Activated CD8-positive, alpha-beta memory T cell treated with anti-CD3 and anti-CD28 coated beads, Interleukin-2, amount 10 ng/mL, durations not matched to agents 7 days and 5 days (primary cell): ENCODE measurements around the gene KBTBD13. TPM values are rescaled to one million over a fixed set of nuclear protein-coding genes. Genes with fewer than 3 reads are reported as not detected.

ENCODE experiments used
- ATAC-seq: fragments of 150-1000 bp; cut with Tn5 transposase; one replicate; pipeline ENCODE4 v1.10.0; 2021; ENCODE audit warnings: moderate library complexity
- CTCF ChIA-PET: fragments of 350-600 bp; sonication (Branson Sonifier 250); formaldehyde crosslinking; loops from one replicate; lab custom pipeline; 2021; ENCODE audit warnings: antibody characterized with exemption; lab: Charles Lee
- DNase-seq: peaks from one replicate; pipeline ENCODE4 v3.0.0-alpha.2; 2020
- H3K27ac Mint-ChIP-seq: one replicate; pipeline ENCODE4 v1.8.0; 2021; ENCODE audit warnings: mild to moderate bottlenecking, mixed read lengths
- H3K27me3 Mint-ChIP-seq: one replicate; pipeline ENCODE4 v1.8.0; 2021; ENCODE audit warnings: mixed read lengths
- H3K36me3 Mint-ChIP-seq: one replicate; pipeline ENCODE4 v1.8.0; 2021; ENCODE audit warnings: mild to moderate bottlenecking, mixed read lengths
- H3K4me1 Mint-ChIP-seq: one replicate; pipeline ENCODE4 v1.8.0; 2021; ENCODE audit warnings: mixed read lengths
- H3K4me3 Mint-ChIP-seq: one replicate; pipeline ENCODE4 v1.8.0; 2021; ENCODE audit warnings: mild to moderate bottlenecking, moderate library complexity, mixed read lengths
- H3K9me3 Mint-ChIP-seq: one replicate; pipeline ENCODE4 v1.8.0; 2022; ENCODE audit warnings: low read depth, mixed read lengths
- total RNA-seq, 2 experiments: library from RNA; stranded (reverse); gene quantifications; one replicate each; pipeline ENCODE4 v1.2.3, GENCODE V29; 2021

The KBTBD13 gene
- total RNA-seq: not detected

DNA sequence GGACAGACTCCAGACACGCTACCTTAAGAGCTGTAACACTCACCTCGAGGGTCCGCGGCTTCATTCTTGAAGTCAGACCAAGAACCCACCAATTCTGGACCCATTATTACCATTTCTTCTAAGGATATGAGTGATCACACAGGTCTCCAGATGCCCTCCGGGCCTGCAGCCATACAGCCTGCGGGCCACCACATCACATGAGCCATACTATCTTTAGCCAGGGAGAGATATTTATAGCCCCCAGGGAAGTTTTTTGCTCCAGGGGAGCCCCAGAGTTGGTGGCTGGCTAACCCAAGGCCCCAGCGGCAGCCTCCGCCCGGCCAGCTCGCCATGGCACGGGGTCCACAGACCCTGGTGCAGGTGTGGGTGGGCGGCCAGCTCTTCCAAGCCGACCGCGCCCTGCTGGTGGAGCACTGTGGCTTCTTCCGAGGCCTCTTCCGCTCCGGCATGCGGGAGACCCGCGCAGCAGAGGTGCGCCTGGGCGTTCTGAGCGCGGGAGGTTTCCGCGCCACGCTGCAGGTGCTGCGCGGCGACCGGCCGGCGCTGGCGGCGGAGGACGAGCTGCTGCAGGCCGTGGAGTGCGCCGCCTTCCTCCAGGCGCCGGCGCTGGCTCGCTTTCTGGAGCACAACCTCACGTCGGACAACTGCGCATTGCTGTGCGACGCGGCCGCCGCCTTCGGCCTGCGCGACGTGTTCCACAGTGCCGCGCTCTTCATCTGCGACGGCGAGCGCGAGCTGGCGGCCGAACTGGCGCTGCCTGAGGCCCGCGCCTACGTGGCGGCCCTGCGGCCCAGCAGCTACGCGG, at the start of gene KBTBD13:
KBTBD13 (plus strand) TSS at position 261 of the 805 bp plus-strand sequence; CDS start at position 331, 70 bp downstream.
- Mint-ChIP-seq H3K27me3 (peaks cover 32% of the 10 kb centered on the region), H3K9me3 (no peaks in the 10 kb centered on the region), H3K4me1 (peaks cover 5% of the 10 kb centered on the region), H3K27ac (no peak within 1 kb of the TSS), H3K36me3 (no peaks in the 10 kb centered on the region), H3K4me3 (no peak within 1 kb of the TSS)
- CTCF ChIA-PET: interaction anchor here (0.6 to 3.6 kb wide), 4 partner anchors 7 to 163 kb away, joined by 3 to 17 read pairs (median 6); no protein-coding TSS in a partner anchor
- ATAC-seq (no peak), DNase-seq (no peak)

DNA sequence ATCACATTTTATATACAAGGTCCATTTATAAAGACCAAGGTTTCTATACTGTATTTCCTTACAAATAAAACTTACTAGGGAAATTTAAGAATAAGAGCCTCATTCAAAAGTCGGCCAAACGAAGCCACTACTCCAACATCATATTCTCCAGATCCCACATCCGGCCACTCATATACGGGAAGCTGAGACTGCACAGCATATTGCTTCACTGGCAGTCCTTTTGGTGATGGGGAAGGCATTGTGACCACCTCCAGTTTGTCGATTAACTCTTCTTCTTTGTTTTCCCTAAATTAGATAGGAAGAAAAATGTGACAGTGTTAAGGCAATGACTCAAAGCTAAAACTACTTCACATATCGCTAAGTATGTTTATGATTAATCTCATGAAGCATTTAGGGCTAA, 49.8 kb upstream of the KBTBD13 start:
- H3K27me3 Mint-ChIP-seq: peaks cover 7% of the 10 kb centered on the region
- peaks cover 19% of the 10 kb centered on the region for H3K36me3 Mint-ChIP-seq
- no peak overlapping the region for H3K4me3 Mint-ChIP-seq
- CTCF ChIA-PET: no interaction called here
- ATAC-seq (no peak), DNase-seq (no peak)
- H3K4me1 Mint-ChIP-seq: peaks cover 14% of the 10 kb centered on the region
- H3K9me3 Mint-ChIP-seq: no peaks in the 10 kb centered on the region
- H3K27ac Mint-ChIP-seq: peak overlapping the region; percentile 59

- Mint-ChIP-seq H3K9me3 (no peaks in the 10 kb centered on the region), H3K27me3 (peaks cover 15% of the 10 kb centered on the region), H3K4me3 (peak overlapping the region; percentile 89), H3K36me3 (peaks cover 19% of the 10 kb centered on the region), H3K4me1 (peaks cover 16% of the 10 kb centered on the region), H3K27ac (peak overlapping the region; percentile 79)
- ATAC-seq: no peak
- no peak for DNase-seq
- CTCF ChIA-PET: interaction anchor here (0.9 kb wide), 1 partner anchor 243 kb away, joined by 4 read pairs; no protein-coding TSS in a partner anchor
Observed at GRCh38 chr15:65027593-65027992, 49.0 kb upstream of the KBTBD13 start.

- CTCF ChIA-PET: interaction anchor here (0.9 kb wide), 1 partner anchor 244 kb away, joined by 4 read pairs; no protein-coding TSS in a partner anchor
- Mint-ChIP-seq H3K36me3 (peaks cover 16% of the 10 kb centered on the region), H3K27me3 (peaks cover 20% of the 10 kb centered on the region), H3K4me3 (peak overlapping the region; percentile 89), H3K9me3 (no peaks in the 10 kb centered on the region), H3K4me1 (peaks cover 19% of the 10 kb centered on the region), H3K27ac (peak overlapping the region; percentile 79)
- DNase-seq (no peak), ATAC-seq (no peak)
Observed at GRCh38 chr15:65028338-65028737, 48.2 kb upstream of the KBTBD13 start.

DNA sequence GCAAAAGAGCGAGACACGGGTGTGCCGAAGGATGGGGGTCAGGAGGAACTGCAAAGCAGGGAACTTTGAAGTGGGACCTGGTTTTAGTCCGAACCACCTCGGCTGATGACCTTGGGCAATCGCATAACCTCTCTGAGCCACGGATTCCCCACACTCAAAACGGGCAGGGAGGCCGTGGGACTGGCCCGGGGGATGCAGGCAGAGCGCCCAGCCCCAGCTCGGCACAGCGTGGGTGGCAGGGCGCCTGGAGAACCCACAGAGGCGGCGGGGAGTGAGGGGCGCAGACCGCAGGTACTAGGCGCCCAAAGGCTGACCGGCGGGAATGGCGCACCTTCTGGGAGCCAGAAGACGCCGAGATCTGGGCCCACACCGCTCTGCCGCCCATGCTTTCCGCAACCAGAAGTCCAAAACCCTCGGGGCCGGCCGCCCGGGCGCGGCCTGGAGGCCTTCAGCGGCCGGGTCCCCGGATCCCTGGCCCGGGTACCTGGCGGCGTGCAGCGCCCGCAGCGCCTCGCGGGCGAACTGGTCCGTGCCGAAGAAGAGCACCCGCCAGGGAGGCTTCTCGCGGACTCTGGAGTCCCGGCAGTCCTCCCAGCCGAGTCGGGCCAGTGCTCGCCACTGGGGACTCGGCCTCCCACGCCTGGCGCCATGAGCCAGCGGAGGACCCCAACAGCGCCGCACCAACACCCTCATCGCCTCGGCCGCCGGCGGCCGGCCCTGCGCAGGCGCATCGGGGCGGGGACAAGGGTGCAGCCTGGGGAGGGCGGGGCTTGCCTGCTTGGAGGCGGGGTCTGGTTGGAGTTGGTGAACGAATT, 47.4 kb upstream of the KBTBD13 start, which contains the start of gene MTFMT:
MTFMT (minus strand) TSS at position 719 of the 815 bp plus-strand sequence; CDS start at position 693, 26 bp downstream.
- peak; percentile 94 for DNase-seq
- H3K36me3 Mint-ChIP-seq: peaks cover 13% of the 10 kb centered on the region
- peaks cover 25% of the 10 kb centered on the region for H3K4me1 Mint-ChIP-seq
- CTCF ChIA-PET: no interaction called here
- H3K4me3 Mint-ChIP-seq: peak within 1 kb of the TSS; percentile 89
- H3K27me3 Mint-ChIP-seq: peaks cover 20% of the 10 kb centered on the region
- peak; percentile 96 for ATAC-seq
- no peaks in the 10 kb centered on the region for H3K9me3 Mint-ChIP-seq
- H3K27ac Mint-ChIP-seq: peak within 1 kb of the TSS; percentile 79

DNA sequence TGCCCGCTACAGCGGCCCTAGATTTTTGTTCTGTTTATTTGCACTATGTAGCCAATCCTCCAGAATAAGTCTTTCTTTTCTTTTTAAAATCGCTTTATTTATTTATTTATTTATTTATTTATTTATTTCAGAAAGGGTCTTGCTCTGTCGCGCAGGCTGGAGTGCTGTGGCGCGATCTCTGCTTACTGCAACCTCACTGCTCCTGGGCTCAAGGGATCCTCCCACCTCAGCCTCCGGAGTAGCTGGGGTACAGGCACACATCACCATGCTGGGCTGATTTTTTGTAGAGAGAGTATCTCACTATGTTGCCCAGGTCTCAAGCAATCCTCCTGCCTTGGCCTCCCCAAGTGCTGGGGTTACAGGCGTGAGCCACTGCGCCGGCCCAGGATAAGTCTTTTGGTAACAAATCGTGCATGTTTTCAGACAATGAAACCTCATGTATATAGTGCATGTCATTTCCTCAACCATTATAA, 46.8 kb upstream of the KBTBD13 start:
- CTCF ChIA-PET: no interaction called here
- Mint-ChIP-seq H3K4me3 (peak overlapping the region; percentile 89), H3K9me3 (no peaks in the 10 kb centered on the region), H3K4me1 (peaks cover 25% of the 10 kb centered on the region), H3K27ac (no peak overlapping the region), H3K27me3 (peaks cover 20% of the 10 kb centered on the region), H3K36me3 (peaks cover 9% of the 10 kb centered on the region)
- ATAC-seq (no peak), DNase-seq (no peak)

DNA sequence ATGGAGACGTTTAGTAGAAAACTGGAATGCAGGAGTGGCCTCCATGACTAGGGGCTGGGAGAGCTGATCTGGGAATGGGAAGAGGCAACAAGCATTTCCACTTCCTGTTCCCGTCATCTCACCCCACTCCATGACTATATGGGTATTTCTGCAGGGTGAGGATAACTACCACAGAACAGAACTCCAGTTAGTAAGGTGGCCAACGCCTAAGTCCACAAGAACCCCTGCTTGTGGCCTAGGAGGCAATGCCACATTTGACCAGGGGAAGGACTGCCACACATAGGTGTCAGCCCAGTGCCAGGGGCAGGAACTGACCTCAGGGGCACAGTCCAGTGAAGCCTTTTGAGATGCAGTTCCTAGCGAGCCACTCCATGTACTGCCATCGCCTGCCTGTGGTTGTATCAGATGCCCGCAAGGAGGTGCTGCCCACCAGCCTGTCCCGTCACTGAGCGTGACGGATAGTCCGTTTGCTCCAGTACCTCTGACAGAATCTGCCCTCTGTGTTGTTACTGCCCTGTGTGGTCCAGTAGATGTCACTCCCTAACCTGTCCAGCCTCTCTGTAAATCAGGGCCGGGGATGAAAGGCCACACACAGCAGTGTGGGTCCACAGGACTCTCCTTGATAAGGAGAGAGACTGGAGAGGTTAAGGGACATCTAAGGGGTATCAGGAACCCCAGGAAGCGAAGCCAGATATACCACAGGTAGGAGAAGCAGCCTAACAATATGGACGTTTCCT, 43.6 kb upstream of the KBTBD13 start:
- Mint-ChIP-seq H3K27ac (no peak overlapping the region), H3K27me3 (peaks cover 20% of the 10 kb centered on the region), H3K9me3 (no peaks in the 10 kb centered on the region), H3K36me3 (no peaks in the 10 kb centered on the region), H3K4me1 (peaks cover 17% of the 10 kb centered on the region), H3K4me3 (no peak overlapping the region)
- DNase-seq: peak; percentile 58
- peak; percentile 27 for ATAC-seq
- CTCF ChIA-PET: interaction anchor here (0.9 to 2.3 kb wide), 16 partner anchors 10 to 352 kb away, joined by 3 to 16 read pairs (median 5); partner anchors contain the start of genes KBTBD13 and PARP16

GRCh38 chr15:65033659-65034269, 42.8 kb upstream of the KBTBD13 start:
- Mint-ChIP-seq H3K27me3 (peaks cover 20% of the 10 kb centered on the region), H3K4me3 (no peak overlapping the region), H3K27ac (no peak overlapping the region), H3K4me1 (peaks cover 11% of the 10 kb centered on the region), H3K9me3 (no peaks in the 10 kb centered on the region), H3K36me3 (no peaks in the 10 kb centered on the region)
- CTCF ChIA-PET: interaction anchor here (0.6 to 2.3 kb wide), 24 partner anchors 9 to 351 kb away, joined by 3 to 16 read pairs (median 5); partner anchors contain the start of genes KBTBD13 and PARP16
- no peak for ATAC-seq
- no peak for DNase-seq

DNA sequence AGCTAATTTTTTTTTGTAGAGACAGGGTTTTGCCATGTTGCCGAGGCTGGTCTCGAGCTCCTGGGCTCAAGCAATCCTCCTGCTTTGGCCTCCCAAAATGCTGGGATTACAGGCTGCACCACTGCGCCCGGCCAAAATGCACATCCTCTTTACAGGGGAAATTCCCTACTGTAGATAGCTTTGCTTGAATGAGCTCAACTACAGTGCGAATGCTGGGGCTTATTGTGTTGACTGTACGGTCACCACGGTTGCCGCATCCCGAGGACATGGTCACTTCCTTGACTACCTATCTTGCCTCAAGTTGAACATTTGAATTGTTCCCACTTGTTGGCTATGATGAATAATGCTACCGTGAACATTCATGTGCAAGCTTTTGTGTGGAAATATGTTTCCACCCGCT, 41.8 kb upstream of the KBTBD13 start:
- Mint-ChIP-seq H3K36me3 (no peaks in the 10 kb centered on the region), H3K27me3 (peaks cover 20% of the 10 kb centered on the region), H3K4me3 (no peak overlapping the region), H3K9me3 (no peaks in the 10 kb centered on the region), H3K4me1 (peaks cover 11% of the 10 kb centered on the region), H3K27ac (no peak overlapping the region)
- ATAC-seq (no peak), DNase-seq (no peak)
- CTCF ChIA-PET: interaction anchor here (1.0 to 2.3 kb wide), 13 partner anchors 8 to 350 kb away, joined by 3 to 16 read pairs (median 6); partner anchors contain the start of genes PARP16 and PDCD7

DNA sequence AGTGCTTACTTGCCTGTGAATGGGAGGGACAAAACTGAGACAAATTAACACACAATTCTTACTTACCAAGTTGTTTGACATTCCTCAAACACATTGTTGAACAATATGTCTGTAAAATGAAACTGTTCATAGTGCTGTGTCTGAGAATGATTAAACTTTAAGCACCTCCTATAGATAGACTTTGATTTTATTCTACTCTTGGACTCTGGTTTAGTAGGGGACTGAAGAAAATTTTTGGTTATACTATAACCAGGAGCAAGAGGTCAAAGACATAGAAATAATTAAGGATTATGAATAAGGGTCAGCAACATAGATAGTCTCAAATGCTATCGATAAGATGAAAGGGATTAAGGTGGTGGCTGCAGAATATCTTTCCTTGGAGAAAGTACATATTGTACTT, 39.2 kb upstream of the KBTBD13 start:
- no peak overlapping the region for H3K27ac Mint-ChIP-seq
- CTCF ChIA-PET: no interaction called here
- H3K9me3 Mint-ChIP-seq: no peaks in the 10 kb centered on the region
- H3K36me3 Mint-ChIP-seq: no peaks in the 10 kb centered on the region
- no peak for DNase-seq
- no peak for ATAC-seq
- H3K4me1 Mint-ChIP-seq: peaks cover 9% of the 10 kb centered on the region
- no peak overlapping the region for H3K4me3 Mint-ChIP-seq
- peaks cover 7% of the 10 kb centered on the region for H3K27me3 Mint-ChIP-seq

- no peak overlapping the region for H3K27ac Mint-ChIP-seq
- ATAC-seq (no peak), DNase-seq (no peak)
- no peaks in the 10 kb centered on the region for H3K9me3 Mint-ChIP-seq
- no peaks in the 10 kb centered on the region for H3K36me3 Mint-ChIP-seq
- peaks cover 5% of the 10 kb centered on the region for H3K4me1 Mint-ChIP-seq
- CTCF ChIA-PET: interaction anchor here (1.3 kb wide), 1 partner anchor 63 kb away, joined by 3 read pairs; no protein-coding TSS in a partner anchor
- no peaks in the 10 kb centered on the region for H3K27me3 Mint-ChIP-seq
- H3K4me3 Mint-ChIP-seq: no peak overlapping the region
Observed at GRCh38 chr15:65038428-65038827, 38.1 kb upstream of the KBTBD13 start.

GRCh38 chr15:65038836-65039235, 37.7 kb upstream of the KBTBD13 start:
- no peak for ATAC-seq
- H3K36me3 Mint-ChIP-seq: no peaks in the 10 kb centered on the region
- no peak overlapping the region for H3K4me3 Mint-ChIP-seq
- no peaks in the 10 kb centered on the region for H3K27me3 Mint-ChIP-seq
- peaks cover under 1% of the 10 kb centered on the region for H3K4me1 Mint-ChIP-seq
- H3K9me3 Mint-ChIP-seq: no peaks in the 10 kb centered on the region
- CTCF ChIA-PET: interaction anchor here (1.3 kb wide), 1 partner anchor 63 kb away, joined by 3 read pairs; no protein-coding TSS in a partner anchor
- H3K27ac Mint-ChIP-seq: no peak overlapping the region
- no peak for DNase-seq
